ENCODE data around the gene BOD1L1. TPM values are rescaled to one million over a fixed set of nuclear protein-coding genes. Genes with fewer than 3 reads are reported as not detected.

The BOD1L1 gene
- total RNA-seq (ENCODE audit: low replicate concordance): 22.0 and 22.7 TPM in 2 replicates

GRCh38 chr4:13627606-13628311 lies at the start of gene BOD1L1:
BOD1L1 (minus strand) TSS chr4:13627725; CDS start chr4:13627587, 138 bp downstream.

GRCh38 chr4:13543839-13544605 lies 83.5 kb downstream of the BOD1L1 start, which contains the start of gene NKX3-2:
NKX3-2 (minus strand) TSS chr4:13544508; CDS start chr4:13544414, 94 bp downstream.

Other genes with a start within 250 kb of the BOD1L1 start
- 6.0 and 9.7 TPM in 2 replicates for gene RAB28, start 143.4 kb downstream of the BOD1L1 start, total RNA-seq (ENCODE audit: low replicate concordance)
- gene NKX3-2, start 83.2 kb downstream of the BOD1L1 start, total RNA-seq (ENCODE audit: low replicate concordance): 0.15 TPM in 1 of 2 replicates, not detected in the other

Data from smooth muscle cell of the coronary artery (primary cell).